ENCODE measurements around the gene CDH15. TPM values are rescaled to one million over a fixed set of nuclear protein-coding genes. Genes with fewer than 3 reads are reported as not detected.
A peak's percentile ranks its signal among the peaks of the same experiment; 100 is the strongest.

Gene CDH15
- total and polyA plus RNA-seq, 8 donors = 0.29 to 4.2 (median 0.43) TPM

- peak in 1 of 4 donors; percentile 78 for DNase-seq
- intact Hi-C loops (cut with DNase I) = no loop called here
- H3K4me1 ChIP-seq = peaks cover 0 to 26% of the 10 kb centered on the region in 2 donors
These were observed 26.3 kb downstream of the CDH15 start for GRCh38 chr16:89197633-89198416.

GRCh38 chr16:89198417-89199240 lies 27.1 kb downstream of the CDH15 start:
- peaks cover 0 to 13% of the 10 kb centered on the region in 2 donors for H3K36me3 ChIP-seq
- no peak for TF ChIP-seq CTCF (IDR thresholded peaks at IDR 0.05)
- H3K27me3 ChIP-seq = peaks cover 19 to 75% of the 10 kb centered on the region in 2 donors
- no peaks in the 10 kb centered on the region for H3K9me3 ChIP-seq
- peaks cover 0 to 26% of the 10 kb centered on the region in 2 donors for H3K4me1 ChIP-seq
- H3K27ac ChIP-seq = no peak overlapping the region
- ATAC-seq (no peak), DNase-seq (peak in 1 of 4 donors; percentile 76)
- intact Hi-C loops (cut with DNase I) = no loop called here
- no peak overlapping the region for H3K4me3 ChIP-seq

More at GRCh38 chr16:89197633-89198416, 26.3 kb downstream of the CDH15 start:
- H3K27ac ChIP-seq = no peak overlapping the region
- TF ChIP-seq CTCF (IDR thresholded peaks at IDR 0.05) = no peak
- H3K4me3 ChIP-seq = no peak overlapping the region
- no peaks in the 10 kb centered on the region for H3K9me3 ChIP-seq
- ATAC-seq = no peak
- peaks cover 19 to 69% of the 10 kb centered on the region in 2 donors for H3K27me3 ChIP-seq
- H3K36me3 ChIP-seq = peaks cover 0 to 13% of the 10 kb centered on the region in 2 donors

- no peaks in the 10 kb centered on the region for H3K9me3 ChIP-seq
- ATAC-seq (no peak), DNase-seq (peak in 1 of 4 donors; percentile 68)
- H3K4me3 ChIP-seq = peak overlapping the region; percentile 3 to 51
- peaks cover 0 to 26% of the 10 kb centered on the region in 2 donors for H3K4me1 ChIP-seq
- peaks cover 0 to 13% of the 10 kb centered on the region in 2 donors for H3K36me3 ChIP-seq
- no peak for TF ChIP-seq CTCF (IDR thresholded peaks at IDR 0.05)
- H3K27me3 ChIP-seq = peaks cover 19 to 76% of the 10 kb centered on the region in 2 donors
- H3K27ac ChIP-seq = peak overlapping the region; percentile 33 to 41
- intact Hi-C loops (cut with DNase I) = no loop called here
These were observed 27.9 kb downstream of the CDH15 start for GRCh38 chr16:89199241-89200123.

GRCh38 chr16:89200124-89200849 lies 28.7 kb downstream of the CDH15 start, which contains the start of gene SLC22A31:
Gene SLC22A31 (minus strand): TSS chr16:89200537. CDS start chr16:89200501, 36 bp downstream.
- no peak for TF ChIP-seq CTCF (IDR thresholded peaks at IDR 0.05)
- Histone ChIP-seq H3K4me1 (peaks cover 0 to 26% of the 10 kb centered on the region in 2 donors), H3K27ac (peak within 1 kb of the TSS; percentile 48 to 50), H3K27me3 (peaks cover 19 to 84% of the 10 kb centered on the region in 2 donors), H3K9me3 (no peaks in the 10 kb centered on the region), H3K4me3 (peak within 1 kb of the TSS; percentile 37 to 51), H3K36me3 (peaks cover 0 to 11% of the 10 kb centered on the region in 2 donors)
- intact Hi-C loops (cut with DNase I) = no loop called here
- ATAC-seq (peak; percentile 72), DNase-seq (peak in 2 of 4 donors; percentile 76 to 87)

All from left lung (tissue), 10 donors.